Sigmoid colon (tissue), 7 donors: ENCODE results near the gene ROBO3. TPM values are rescaled to one million over a fixed set of nuclear protein-coding genes. Genes with fewer than 3 reads are reported as not detected.

ENCODE experiments used
- DNase-seq: peaks from one replicate; pipeline ENCODE4 v3.0.0-alpha.2; 2019
- H3K27ac ChIP-seq, 4 donors: fragments of 200-600 bp; sonication (generic); one replicate each; pipeline ENCODE4 v1.5.1; 2016 to 2019; ENCODE audit warnings: mild to moderate bottlenecking in 1 of 4
- H3K27me3 ChIP-seq, 3 donors: fragments of 200-600 bp; sonication (generic); one replicate each; pipeline ENCODE4 v1.5.1; 2019; ENCODE audit warnings: mild to moderate bottlenecking in 1 of 3
- H3K36me3 ChIP-seq, 4 donors: fragments of 200-600 bp; sonication (generic); one replicate each; pipeline ENCODE4 v1.5.1; 2016 to 2019
- H3K4me1 ChIP-seq, 4 donors: fragments of 200-600 bp; sonication (generic); one replicate each; pipeline ENCODE4 v1.5.1; 2017 to 2019
- H3K4me3 ChIP-seq, 4 donors: fragments of 200-600 bp; sonication (generic); one replicate each; pipeline ENCODE4 v1.5.1; 2017 to 2019; ENCODE audit warnings: mild to moderate bottlenecking in 2 of 4, moderate library complexity in 1 of 4
- H3K9me3 ChIP-seq, 4 donors: fragments of 200-600 bp in 3 of 4; sonication (generic) in 3 of 4; one replicate each; pipeline versions ENCODE4 v1.5.1 to v1.6.1; 2013 to 2019
- CTCF ChIP-seq, 4 experiments: fragments of 450-650 bp in 3 of 4; fragments of 200-600 bp in 1 of 4; IDR thresholded peaks; one replicate each; pipeline ENCODE4 v1.5.1; 2016 to 2019; ENCODE audit warnings: antibody characterized with exemption in 4 of 4, mild to moderate bottlenecking in 3 of 4, moderate library complexity in 2 of 4
- EP300 ChIP-seq, 4 donors: sonication (generic); formaldehyde crosslinking; IDR thresholded peaks; one replicate each; pipeline ENCODE4 v1.6.1; 2017; ENCODE audit warnings: antibody characterized with exemption in 4 of 4
- POLR2A ChIP-seq, 2 donors: fragments of 450-650 bp; IDR thresholded peaks; one replicate each; pipeline ENCODE4 v1.6.1; 2016; ENCODE audit warnings: antibody characterized with exemption in 2 of 2, mild to moderate bottlenecking in 2 of 2, moderate library complexity in 2 of 2
- POLR2AphosphoS5 ChIP-seq, 4 donors: sonication (generic); formaldehyde crosslinking; IDR thresholded peaks; one replicate each; pipeline ENCODE4 v1.6.1; 2017; ENCODE audit warnings: antibody characterized with exemption in 4 of 4
- WGBS, 2 donors: extraction: QIAGEN DNeasy Blood & Tissue Kit; methylation state at CpG; one replicate each; pipeline ENCODE4 v1.1.7; 2013; 5-methylcytosine and 5-hydroxymethylcytosine counted together
- intact Hi-C: fragments of 100-400 bp; cut with DNase I; formaldehyde crosslinking; loops from one replicate; pipeline ENCODE4 v1.15.1; 2023
- polyA plus RNA-seq, 3 donors: library from polyadenylated mRNA; stranded (reverse); fragments of 200-250 nt; gene quantifications; one replicate each; pipeline ENCODE4 v1.2.3, GENCODE V29; 2013
- total RNA-seq, 4 donors: library from RNA; depleted of rRNA; stranded (reverse); fragments of >200 nt; gene quantifications; one replicate each; pipeline ENCODE4 v1.1.0, GENCODE V29; 2016
- donor health status: healthy with polysubstance abuse.
- donor health status: Bipolar disorder and iron deficiency.
- donor health status: healthy.

ROBO3 gene
- total and polyA plus RNA-seq, 7 donors: 1.6 to 37.7 (median 9.1) TPM

- intact Hi-C loops: no loop called here
- Histone ChIP-seq H3K27me3 (peaks cover 47 to 87% (median 77%) of the 10 kb centered on the region in 3 donors), H3K4me3 (no peak overlapping the region), H3K4me1 (peaks cover 0 to 26% (median 24%) of the 10 kb centered on the region in 4 donors), H3K36me3 (no peaks in the 10 kb centered on the region), H3K9me3 (no peaks in the 10 kb centered on the region), H3K27ac (no peak overlapping the region)
- TF ChIP-seq EP300 (IDR thresholded peaks at IDR 0.05) (no peak), CTCF (IDR thresholded peaks at IDR 0.05) (no peak), POLR2A (IDR thresholded peaks at IDR 0.05) (no peak), POLR2AphosphoS5 (IDR thresholded peaks at IDR 0.05) (no peak)
- WGBS, 2 donors: 22 to 37% methylated on average over 3 of the region's 3 CpGs
- DNase-seq: no peak
Measured at GRCh38 chr11:124841201-124841600, 24.0 kb upstream of the ROBO3 start.

- intact Hi-C loops: no loop called here
- TF ChIP-seq CTCF (IDR thresholded peaks at IDR 0.05) (no peak), EP300 (IDR thresholded peaks at IDR 0.05) (no peak), POLR2A (IDR thresholded peaks at IDR 0.05) (no peak), POLR2AphosphoS5 (IDR thresholded peaks at IDR 0.05) (no peak)
- H3K36me3 ChIP-seq: no peaks in the 10 kb centered on the region
- DNase-seq: no peak
- 7 to 21% methylated on average over 2 of the region's 2 CpGs for WGBS, 2 donors
- H3K9me3 ChIP-seq: no peaks in the 10 kb centered on the region
- peaks cover 51 to 93% (median 83%) of the 10 kb centered on the region in 3 donors for H3K27me3 ChIP-seq
- peaks cover 0 to 24% (median 22%) of the 10 kb centered on the region in 4 donors for H3K4me1 ChIP-seq
- no peak overlapping the region for H3K4me3 ChIP-seq
- no peak overlapping the region for H3K27ac ChIP-seq
Measured at GRCh38 chr11:124841840-124842239, 23.4 kb upstream of the ROBO3 start.

GRCh38 chr11:124842305-124842704 is 22.9 kb upstream of the ROBO3 start:
- intact Hi-C loops: no loop called here
- Histone ChIP-seq H3K27ac (no peak overlapping the region), H3K4me1 (peaks cover 0 to 23% (median 22%) of the 10 kb centered on the region in 4 donors), H3K36me3 (no peaks in the 10 kb centered on the region), H3K4me3 (no peak overlapping the region), H3K9me3 (no peaks in the 10 kb centered on the region), H3K27me3 (peaks cover 51 to 98% (median 88%) of the 10 kb centered on the region in 3 donors)
- WGBS, 2 donors: 28 to 32% methylated on average over 4 of the region's 4 CpGs
- no peak for DNase-seq
- TF ChIP-seq POLR2AphosphoS5 (IDR thresholded peaks at IDR 0.05): no peak
- TF ChIP-seq CTCF (IDR thresholded peaks at IDR 0.05): no peak
- TF ChIP-seq EP300 (IDR thresholded peaks at IDR 0.05): no peak
- no peak for TF ChIP-seq POLR2A (IDR thresholded peaks at IDR 0.05)

GRCh38 chr11:124843616-124843910 is 21.7 kb upstream of the ROBO3 start:
- 9 to 12% methylated on average over 8 of the region's 8 CpGs for WGBS, 2 donors
- no peaks in the 10 kb centered on the region for H3K9me3 ChIP-seq
- H3K36me3 ChIP-seq: no peaks in the 10 kb centered on the region
- H3K27me3 ChIP-seq: peaks cover 51 to 100% (median 90%) of the 10 kb centered on the region in 3 donors
- no peak for DNase-seq
- H3K4me1 ChIP-seq: peaks cover 0 to 23% (median 22%) of the 10 kb centered on the region in 4 donors
- no peak overlapping the region for H3K4me3 ChIP-seq
- no peak overlapping the region for H3K27ac ChIP-seq
- intact Hi-C loops: no loop called here
- TF ChIP-seq POLR2AphosphoS5 (IDR thresholded peaks at IDR 0.05) (no peak), CTCF (IDR thresholded peaks at IDR 0.05) (no peak), POLR2A (IDR thresholded peaks at IDR 0.05) (no peak), EP300 (IDR thresholded peaks at IDR 0.05) (no peak)

GRCh38 chr11:124844664-124845079 is 20.6 kb upstream of the ROBO3 start:
- no peak overlapping the region for H3K27ac ChIP-seq
- 12 to 15% methylated on average over 8 of the region's 8 CpGs for WGBS, 2 donors
- peaks cover 42 to 100% (median 86%) of the 10 kb centered on the region in 3 donors for H3K27me3 ChIP-seq
- H3K9me3 ChIP-seq: no peaks in the 10 kb centered on the region
- no peak for DNase-seq
- H3K4me1 ChIP-seq: peaks cover 0 to 14% (median 13%) of the 10 kb centered on the region in 4 donors
- no peaks in the 10 kb centered on the region for H3K36me3 ChIP-seq
- intact Hi-C loops: no loop called here
- TF ChIP-seq POLR2A (IDR thresholded peaks at IDR 0.05): no peak
- no peak for TF ChIP-seq CTCF (IDR thresholded peaks at IDR 0.05)
- TF ChIP-seq POLR2AphosphoS5 (IDR thresholded peaks at IDR 0.05): no peak
- TF ChIP-seq EP300 (IDR thresholded peaks at IDR 0.05): no peak
- no peak overlapping the region for H3K4me3 ChIP-seq
